DND-41 (cell line): Measurements from ENCODE around the gene COL13A1.

Experiments
- ATAC-seq: fragments of 200-7000 bp; cut with Tn5 transposase; 3 replicates; pipeline ENCODE4 v1.9.1; 2021; ENCODE audit warnings: low read depth; ENCODE audit not compliant: insufficient read depth
- DNase-seq: peaks from one replicate; pipeline ENCODE4 v3.0.0-alpha.2; 2020
- H2AFZ ChIP-seq: 2 replicates; pipeline ENCODE4 v1.6.0; 2012; ENCODE audit warnings: low read depth, low read length
- H3K27ac ChIP-seq: 2 replicates; pipeline ENCODE4 v1.5.1; 2012; ENCODE audit warnings: low read length, inconsistent platforms
- H3K27me3 ChIP-seq: fragments of 200-600 bp; sonication (generic); 2 replicates; pipeline ENCODE4 v1.6.0; 2012; ENCODE audit warnings: low read length, mild to moderate bottlenecking, inconsistent platforms; ENCODE audit not compliant: insufficient read depth, poor library complexity
- H3K36me3 ChIP-seq: 2 replicates; pipeline ENCODE4 v1.5.1; 2012; ENCODE audit warnings: low read length, inconsistent platforms; ENCODE audit not compliant: insufficient read depth
- H3K4me1 ChIP-seq: 2 replicates; pipeline ENCODE4 v1.5.1; 2012; ENCODE audit warnings: mild to moderate bottlenecking, low read length; ENCODE audit not compliant: insufficient read depth
- H3K4me2 ChIP-seq: 2 replicates; pipeline ENCODE4 v1.6.0; 2012; ENCODE audit warnings: mild to moderate bottlenecking, moderate library complexity, low read length, inconsistent platforms; ENCODE audit not compliant: insufficient read depth
- H3K4me3 ChIP-seq, 2 experiments: fragments of 200-600 bp in 1 of 2; shearing (Covaris generic) in 1 of 2; 2 replicates each; pipeline ENCODE4 v1.5.1; 2012 to 2016; ENCODE audit warnings: inconsistent platforms in 2 of 2, low read length in 2 of 2, mild to moderate bottlenecking in 2 of 2, low read depth in 1 of 2, moderate library complexity in 1 of 2
- H3K79me2 ChIP-seq: 2 replicates; pipeline ENCODE4 v1.6.0; 2012; ENCODE audit warnings: low read length, inconsistent platforms; ENCODE audit not compliant: insufficient read depth
- H3K9ac ChIP-seq: 2 replicates; pipeline ENCODE4 v1.6.0; 2012; ENCODE audit warnings: low read depth, mild to moderate bottlenecking, inconsistent platforms, low read length, moderate library complexity
- H3K9me3 ChIP-seq: 2 replicates; pipeline ENCODE4 v1.5.1; 2012; ENCODE audit warnings: low read length, moderate library complexity, mild to moderate bottlenecking, inconsistent platforms; ENCODE audit not compliant: insufficient read depth, severe bottlenecking
- H4K20me1 ChIP-seq: 2 replicates; pipeline ENCODE4 v1.6.0; 2012; ENCODE audit warnings: low read length; ENCODE audit not compliant: insufficient read depth
- EZH2 ChIP-seq: IDR thresholded peaks from 3 replicates; pipeline ENCODE4 v1.6.1; 2012; ENCODE audit warnings: borderline replicate concordance, low read depth, mild to moderate bottlenecking, moderate library complexity, low read length, inconsistent platforms; ENCODE audit not compliant: severe bottlenecking
- TF ChIP-seq, protein P1 (sequence below): IDR thresholded peaks from 2 replicates; pipeline ENCODE4 v1.5.1; 2012; ENCODE audit warnings: borderline replicate concordance, low read length, moderate library complexity, mild to moderate bottlenecking; ENCODE audit not compliant: poor library complexity, severe bottlenecking; ENCODE audit errors: extremely low read depth

The COL13A1 gene

GRCh38 chr10:69760072-69760471 is 41.6 kb upstream of the COL13A1 start:
- Histone ChIP-seq H3K27me3 (no peaks in the 10 kb centered on the region), H3K4me3 (no peak overlapping the region), H3K27ac (no peak overlapping the region), H3K79me2 (no peaks in the 10 kb centered on the region), H2AFZ (no peak overlapping the region), H3K9ac (no peak overlapping the region), H3K9me3 (no peaks in the 10 kb centered on the region), H3K4me1 (no peaks in the 10 kb centered on the region), H3K36me3 (no peaks in the 10 kb centered on the region), H4K20me1 (no peaks in the 10 kb centered on the region), H3K4me2 (no peak overlapping the region)
- TF ChIP-seq EZH2: no peak
- TF ChIP-seq, protein P1, sequence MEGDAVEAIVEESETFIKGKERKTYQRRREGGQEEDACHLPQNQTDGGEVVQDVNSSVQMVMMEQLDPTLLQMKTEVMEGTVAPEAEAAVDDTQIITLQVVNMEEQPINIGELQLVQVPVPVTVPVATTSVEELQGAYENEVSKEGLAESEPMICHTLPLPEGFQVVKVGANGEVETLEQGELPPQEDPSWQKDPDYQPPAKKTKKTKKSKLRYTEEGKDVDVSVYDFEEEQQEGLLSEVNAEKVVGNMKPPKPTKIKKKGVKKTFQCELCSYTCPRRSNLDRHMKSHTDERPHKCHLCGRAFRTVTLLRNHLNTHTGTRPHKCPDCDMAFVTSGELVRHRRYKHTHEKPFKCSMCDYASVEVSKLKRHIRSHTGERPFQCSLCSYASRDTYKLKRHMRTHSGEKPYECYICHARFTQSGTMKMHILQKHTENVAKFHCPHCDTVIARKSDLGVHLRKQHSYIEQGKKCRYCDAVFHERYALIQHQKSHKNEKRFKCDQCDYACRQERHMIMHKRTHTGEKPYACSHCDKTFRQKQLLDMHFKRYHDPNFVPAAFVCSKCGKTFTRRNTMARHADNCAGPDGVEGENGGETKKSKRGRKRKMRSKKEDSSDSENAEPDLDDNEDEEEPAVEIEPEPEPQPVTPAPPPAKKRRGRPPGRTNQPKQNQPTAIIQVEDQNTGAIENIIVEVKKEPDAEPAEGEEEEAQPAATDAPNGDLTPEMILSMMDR: no peak
- DNase-seq (no peak), ATAC-seq (no peak)

DNA sequence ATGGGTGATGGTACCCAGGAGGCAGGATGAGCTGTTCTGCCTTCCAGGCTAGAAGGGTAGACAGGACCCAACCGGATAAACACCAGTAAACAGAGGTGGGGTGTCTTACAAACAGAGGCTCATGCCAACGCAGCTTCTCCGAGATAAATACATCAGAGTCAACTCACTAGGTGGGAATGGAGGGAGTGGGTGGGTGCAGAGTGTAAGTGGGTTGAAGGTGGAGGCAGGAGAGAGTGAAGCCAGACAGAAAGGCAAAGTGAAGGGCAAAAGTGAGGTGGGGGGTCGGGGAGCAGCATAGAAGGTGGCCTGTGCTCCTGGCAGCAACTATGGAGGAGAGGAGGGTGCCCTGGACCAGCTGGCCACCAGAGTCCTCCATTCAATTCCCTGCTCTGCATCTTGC is 40.4 kb upstream of the COL13A1 start:
- no peak overlapping the region for H3K9ac ChIP-seq
- H2AFZ ChIP-seq: no peak overlapping the region
- no peaks in the 10 kb centered on the region for H3K27me3 ChIP-seq
- DNase-seq (no peak), ATAC-seq (no peak)
- H3K9me3 ChIP-seq: no peaks in the 10 kb centered on the region
- no peak overlapping the region for H3K4me3 ChIP-seq
- no peaks in the 10 kb centered on the region for H3K36me3 ChIP-seq
- no peaks in the 10 kb centered on the region for H4K20me1 ChIP-seq
- H3K4me2 ChIP-seq: no peak overlapping the region
- no peaks in the 10 kb centered on the region for H3K79me2 ChIP-seq
- TF ChIP-seq EZH2: no peak
- TF ChIP-seq, protein P1: no peak
- no peak overlapping the region for H3K27ac ChIP-seq
- H3K4me1 ChIP-seq: no peaks in the 10 kb centered on the region

DNA sequence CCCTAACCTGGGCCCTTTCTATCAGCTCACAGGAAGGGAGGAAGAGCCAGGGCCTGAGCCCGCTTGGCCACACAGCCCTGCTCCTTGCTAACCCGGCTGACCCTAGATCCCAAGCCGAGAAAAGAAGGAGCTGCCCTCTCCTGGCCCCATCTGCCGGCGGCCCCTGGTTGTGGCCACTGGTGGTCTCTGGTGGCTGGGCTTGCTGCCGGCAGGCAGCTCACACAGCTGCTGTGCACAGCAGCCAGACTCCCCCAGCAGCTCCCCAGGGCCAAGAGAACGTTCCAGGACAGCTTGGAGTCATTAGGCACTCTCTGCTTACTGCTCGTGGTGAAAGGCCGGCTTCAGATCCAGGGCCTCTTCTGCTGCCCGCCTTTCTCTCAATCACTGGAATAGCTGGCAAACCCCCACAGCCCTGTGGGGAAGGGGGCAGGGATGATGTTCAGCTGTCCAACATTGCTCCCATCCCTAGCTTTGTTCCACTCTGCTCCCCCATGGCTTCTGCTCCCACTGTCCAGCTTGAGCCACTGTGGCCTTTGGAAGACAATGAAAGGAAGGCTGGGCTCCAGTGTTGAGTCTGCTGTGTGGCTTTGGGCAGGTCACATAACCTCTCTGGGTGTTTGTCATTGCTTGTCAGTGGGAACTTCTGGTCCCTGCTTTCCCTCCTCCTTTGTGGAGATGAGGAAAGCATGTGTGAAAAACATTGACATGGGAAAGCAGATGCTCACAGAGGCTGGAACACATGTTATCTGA is 35.4 kb upstream of the COL13A1 start:
- TF ChIP-seq EZH2: no peak
- TF ChIP-seq, protein P1: no peak

More for the DNA sequence above, 35.4 kb upstream of the COL13A1 start:
- no peaks in the 10 kb centered on the region for H3K36me3 ChIP-seq
- no peak overlapping the region for H3K4me2 ChIP-seq
- peaks cover 3% of the 10 kb centered on the region for H3K27me3 ChIP-seq
- no peak overlapping the region for H3K27ac ChIP-seq
- no peak overlapping the region for H2AFZ ChIP-seq
- no peaks in the 10 kb centered on the region for H3K79me2 ChIP-seq
- H3K4me3 ChIP-seq: no peak overlapping the region
- H3K9me3 ChIP-seq: no peaks in the 10 kb centered on the region
- H3K9ac ChIP-seq: no peak overlapping the region
- no peaks in the 10 kb centered on the region for H4K20me1 ChIP-seq
- ATAC-seq (no peak), DNase-seq (no peak)
- H3K4me1 ChIP-seq: no peaks in the 10 kb centered on the region
